ENCODE results near the gene INTS15.
A peak's percentile ranks its signal among the peaks of the same experiment; 100 is the strongest.
"Not testable (repeated sequence)": the region's sequence is repeated elsewhere in the genome, so short reads cannot be mapped to it uniquely, and the experiment has no call there.

Gene INTS15

DNA sequence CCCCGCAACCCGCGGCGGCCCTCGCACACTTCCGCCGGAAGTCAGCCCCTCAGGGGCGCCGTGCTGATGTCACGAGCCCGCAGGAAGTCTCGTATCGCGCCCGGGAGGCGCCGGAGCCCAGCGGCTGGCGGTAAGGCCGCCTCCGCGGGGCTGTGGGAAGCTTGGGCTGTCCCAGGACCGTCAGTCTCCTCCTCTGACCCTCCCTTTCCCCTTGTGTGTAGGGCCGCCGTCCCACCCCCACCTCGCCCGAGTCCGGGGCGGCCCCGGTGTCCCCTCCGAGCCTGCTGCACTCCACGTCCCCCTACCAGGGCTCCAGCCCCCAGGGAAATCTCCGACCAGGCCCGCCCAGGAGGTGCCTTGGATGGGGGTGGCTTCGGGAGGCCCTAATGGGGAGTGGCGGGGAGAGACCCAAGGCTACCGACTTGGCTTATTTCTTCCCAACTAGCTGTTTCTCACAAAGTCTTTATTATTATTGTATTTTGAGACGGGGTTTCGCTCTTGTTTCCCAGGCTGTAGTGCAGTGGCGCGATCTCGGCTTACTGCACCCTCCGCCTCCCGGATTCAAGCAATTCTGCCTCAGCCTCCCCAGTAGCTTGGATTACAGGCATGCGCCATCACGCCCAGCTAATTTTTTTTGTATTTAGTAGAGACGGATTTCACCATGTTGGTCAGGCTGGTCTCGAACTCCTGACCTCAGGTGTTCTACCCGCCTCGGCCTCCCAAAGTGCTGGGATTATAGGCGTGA lies 12.3 kb upstream of the INTS15 start, which contains the start of gene ZDHHC4:
TSS of gene ZDHHC4 (plus strand) at position 86 of the 745 bp plus-strand sequence. CDS start 3,108 bp downstream, outside the sequence.
- peak; percentile 89 to 92 for DNase-seq

DNA sequence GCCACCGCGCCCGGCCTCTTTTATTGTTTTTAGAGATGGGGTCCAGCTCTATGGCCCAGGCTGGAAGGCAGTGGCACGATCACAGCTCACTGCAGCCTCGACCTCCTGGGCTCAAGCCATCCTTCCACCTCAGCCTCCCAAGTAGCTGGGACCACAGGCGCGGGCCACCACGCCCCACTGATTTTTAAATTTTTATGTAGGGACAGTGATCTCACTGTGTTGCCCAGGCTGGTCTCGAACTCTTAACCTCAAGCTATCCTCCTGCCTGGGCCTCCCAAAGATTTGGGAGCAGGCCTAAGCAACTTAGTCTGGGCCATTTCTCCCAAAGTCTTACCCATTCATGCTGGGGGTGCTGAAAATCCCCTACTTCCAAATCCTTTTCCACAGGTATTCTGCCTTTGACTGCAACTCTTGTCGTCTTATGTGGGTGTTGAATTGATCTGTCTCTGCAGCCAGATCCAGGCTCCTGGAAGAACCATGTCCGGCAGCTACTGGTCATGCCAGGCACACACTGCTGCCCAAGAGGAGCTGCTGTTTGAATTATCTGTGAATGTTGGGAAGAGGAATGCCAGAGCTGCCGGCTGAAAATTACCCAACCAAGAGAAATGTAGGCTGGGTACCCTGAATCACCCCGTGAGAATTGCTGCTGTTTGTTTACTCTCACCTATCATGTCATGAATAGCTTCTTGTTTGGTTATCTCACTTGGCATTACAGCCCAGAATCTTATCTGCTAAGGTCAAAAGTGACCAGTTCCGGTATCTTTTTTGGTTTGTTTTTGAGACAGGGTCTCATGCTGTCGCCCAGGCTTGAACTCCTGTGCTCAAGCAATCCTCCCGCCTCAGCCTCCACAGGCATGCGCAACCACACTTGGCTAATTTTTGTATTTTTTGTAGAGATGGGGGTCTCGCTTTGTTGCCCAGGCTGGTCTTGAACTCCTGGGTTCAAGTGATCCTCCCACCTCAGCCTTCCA lies 11.4 kb upstream of the INTS15 start:
- no peak for DNase-seq

DNA sequence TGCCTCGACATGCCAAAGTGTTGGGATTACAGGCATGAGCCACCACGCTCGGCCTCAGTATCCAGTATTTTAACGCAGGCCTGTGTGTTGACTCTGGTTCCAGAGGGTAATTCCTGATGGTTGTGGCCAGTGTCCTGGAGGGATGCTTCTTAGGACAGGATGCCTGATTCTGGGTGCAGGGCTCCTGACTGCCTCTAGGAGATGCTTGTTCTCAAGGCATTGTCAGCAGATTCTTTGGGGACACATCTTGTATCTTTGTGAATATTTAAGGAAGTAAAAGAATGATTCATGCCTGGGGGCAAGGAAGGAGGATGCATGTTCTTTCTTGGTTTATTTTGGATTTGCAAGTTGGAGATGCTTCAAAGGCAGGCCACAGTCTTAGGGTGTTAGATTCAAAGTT lies 10.4 kb upstream of the INTS15 start:
- no peak for DNase-seq

DNA sequence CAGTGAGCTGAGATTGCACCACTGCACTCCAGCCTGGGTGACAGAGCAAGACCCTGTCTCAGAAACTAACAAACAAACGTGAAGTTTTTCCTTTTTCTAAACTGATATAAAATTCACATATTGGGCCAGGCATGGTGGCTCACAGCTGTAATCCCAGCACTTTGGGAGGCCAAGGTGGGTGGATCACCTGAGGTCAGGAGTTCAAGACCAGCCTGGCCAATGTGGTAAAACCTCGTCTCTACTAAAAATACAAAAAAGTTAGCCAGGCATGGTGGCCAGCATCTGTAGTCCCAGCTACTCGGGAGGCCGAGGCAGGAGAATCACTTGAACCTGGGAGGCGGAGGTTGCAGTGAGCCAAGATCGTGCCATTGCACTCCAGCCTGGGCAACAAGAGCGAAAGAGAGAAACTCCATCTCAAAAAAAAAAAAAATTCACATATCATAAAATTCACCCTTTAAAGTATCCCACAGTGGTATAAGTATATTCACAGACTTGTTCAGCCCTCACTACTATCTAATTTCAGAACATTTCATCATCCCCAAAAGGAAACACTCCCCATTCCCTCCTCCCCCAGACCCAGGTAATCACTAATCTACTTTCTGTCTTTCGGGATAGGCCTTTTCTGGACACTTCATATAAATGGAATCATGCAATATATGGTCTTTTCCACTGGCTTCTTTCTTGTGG lies 3.9 kb upstream of the INTS15 start:
- not testable (repeated sequence) for DNase-seq

DNA sequence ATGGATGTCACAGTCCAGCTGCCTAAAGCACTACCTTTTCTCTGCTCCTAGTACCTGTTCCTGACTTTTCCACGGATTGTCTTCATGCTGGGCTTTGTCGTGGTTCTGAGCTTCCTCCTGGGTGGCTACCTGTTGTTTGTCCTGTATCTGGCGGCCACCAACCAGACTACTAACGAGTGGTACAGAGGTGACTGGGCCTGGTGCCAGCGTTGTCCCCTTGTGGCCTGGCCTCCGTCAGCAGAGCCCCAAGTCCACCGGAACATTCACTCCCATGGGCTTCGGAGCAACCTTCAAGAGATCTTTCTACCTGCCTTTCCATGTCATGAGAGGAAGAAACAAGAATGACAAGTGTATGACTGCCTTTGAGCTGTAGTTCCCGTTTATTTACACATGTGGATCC lies 1.3 kb upstream of the INTS15 start:
- no peak for DNase-seq

DNA sequence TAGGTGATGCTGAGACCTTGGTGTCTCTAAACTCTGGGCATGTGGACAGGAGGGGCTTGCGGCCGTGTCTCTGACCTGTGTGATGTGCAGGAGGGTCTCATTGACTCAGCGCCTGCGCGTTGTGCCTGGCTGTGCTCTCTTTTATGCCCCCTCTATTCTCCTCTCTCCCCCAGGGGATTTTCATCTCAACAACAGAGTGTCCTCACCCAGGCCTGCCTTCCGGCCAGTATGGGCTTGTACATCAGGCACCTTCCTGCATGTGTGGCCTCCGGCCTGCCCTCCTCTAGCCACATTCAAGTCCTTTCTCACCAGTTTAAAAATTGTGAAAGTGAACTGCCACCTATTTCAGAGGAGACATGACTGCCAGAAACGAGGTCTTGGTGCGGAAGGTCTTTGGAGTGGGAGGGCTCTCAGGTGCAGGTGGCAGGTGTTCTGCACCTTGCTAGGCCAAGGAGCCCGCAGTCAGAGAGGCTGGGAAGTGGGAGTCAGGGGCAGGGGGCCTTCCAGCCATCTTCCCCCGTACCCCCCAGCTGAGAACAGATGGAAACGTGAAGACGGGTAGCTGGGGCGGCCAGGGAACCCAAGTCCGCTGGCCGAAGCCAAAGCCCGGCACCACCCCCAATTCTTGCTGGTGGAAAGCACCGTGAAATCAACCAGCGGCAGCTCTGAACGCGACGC lies 531 bp upstream of the INTS15 start:
- DNase-seq, result no peak

DNA sequence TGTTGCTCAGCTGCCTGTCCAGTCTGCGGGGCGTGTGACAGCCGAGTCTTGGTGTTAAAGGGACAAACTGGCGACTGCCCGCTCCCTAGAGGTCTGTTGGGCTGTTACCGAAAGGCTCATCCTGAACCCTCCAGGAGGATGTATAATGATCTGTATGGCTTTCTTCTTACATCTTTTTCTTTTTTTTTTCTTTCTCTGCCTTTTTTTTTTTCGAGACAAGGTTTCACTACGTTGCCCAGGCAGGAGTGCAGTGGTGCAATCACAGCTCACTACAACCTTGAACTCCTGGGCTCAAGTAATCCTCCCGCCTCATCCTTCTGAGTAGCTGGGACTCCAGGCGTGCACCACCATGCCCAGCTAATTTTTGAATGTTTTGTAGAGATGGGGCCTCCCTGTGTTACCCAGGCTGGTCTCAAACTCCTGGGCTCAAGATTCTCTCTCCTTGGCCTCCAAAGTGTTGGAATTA lies 857 bp downstream of the INTS15 start:
- no peak for DNase-seq

DNA sequence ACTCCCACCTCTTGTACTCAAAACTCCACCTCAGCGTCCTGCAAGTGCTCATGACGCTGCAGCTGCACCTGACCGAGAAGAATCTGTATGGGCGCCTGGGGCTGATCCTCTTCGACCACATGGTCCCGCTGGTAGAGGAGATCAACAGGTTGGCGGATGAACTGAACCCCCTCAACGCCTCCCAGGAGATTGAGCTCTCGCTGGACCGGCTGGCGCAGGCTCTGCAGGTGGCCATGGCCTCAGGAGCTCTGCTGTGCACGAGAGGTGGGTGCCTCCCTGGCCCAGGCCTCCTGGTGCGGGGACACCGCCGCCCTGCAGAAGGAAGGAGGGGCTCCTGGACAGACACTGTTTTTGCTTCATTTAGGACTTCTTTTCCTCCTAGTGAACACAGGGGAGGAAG lies 10.3 kb downstream of the INTS15 start:
- no peak for DNase-seq

DNA sequence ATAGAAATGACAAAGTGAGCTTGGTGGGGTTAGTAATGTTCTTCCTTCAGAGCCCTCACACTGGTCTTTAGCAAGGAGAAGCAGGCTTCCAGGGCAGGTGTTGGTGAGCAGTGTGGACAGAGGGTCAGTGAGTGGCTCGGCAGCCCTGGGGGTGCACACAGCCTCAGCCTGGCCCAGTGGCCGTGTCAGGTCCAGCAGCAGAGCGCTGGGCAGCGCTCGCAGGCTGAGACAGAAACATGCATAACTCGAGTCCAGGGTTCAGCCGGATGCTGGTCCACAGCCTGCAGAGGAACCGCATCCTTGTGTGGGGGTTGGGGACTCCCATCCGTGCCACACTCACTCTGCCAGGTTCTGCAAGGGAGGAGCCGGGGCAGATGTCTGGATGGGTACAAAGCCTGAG lies 14.6 kb downstream of the INTS15 start:
- DNase-seq, result no peak

DNA sequence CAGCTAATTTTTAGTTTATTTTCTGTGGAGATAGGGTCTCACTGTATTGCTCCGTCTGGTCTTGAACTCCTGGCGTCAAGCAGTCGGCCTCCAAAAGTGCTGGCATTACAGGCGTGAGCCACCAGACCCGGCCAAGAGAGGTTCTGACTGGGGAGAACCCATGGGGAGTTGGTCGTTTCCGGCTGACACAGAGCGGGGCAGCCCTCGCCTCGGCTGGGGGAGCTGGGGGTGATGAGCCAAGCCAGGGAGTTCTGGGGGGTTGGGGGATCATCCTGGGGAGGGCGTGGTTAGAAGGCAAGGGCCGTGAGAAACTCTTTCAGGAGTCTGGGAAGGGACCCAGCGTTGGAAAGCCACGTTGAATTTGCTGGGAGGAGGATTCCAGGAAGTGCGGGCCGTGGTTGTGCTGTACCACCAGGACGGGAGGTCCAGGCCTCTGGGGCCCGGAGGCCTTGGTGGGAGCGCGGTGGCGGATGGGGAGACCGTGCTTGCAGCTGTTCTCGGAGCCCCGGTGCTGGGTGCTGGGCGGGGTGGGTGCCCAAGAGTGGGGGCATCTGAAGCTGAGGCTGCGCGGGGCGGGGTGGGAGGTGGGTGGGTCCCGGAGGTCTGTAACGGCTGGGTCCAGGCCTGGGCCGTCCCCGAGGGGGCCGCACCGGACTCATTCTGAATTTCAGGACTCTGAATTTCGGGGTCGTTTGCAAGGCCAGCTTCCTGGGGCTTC lies 17.2 kb downstream of the INTS15 start:
- DNase-seq, result no peak

DNA sequence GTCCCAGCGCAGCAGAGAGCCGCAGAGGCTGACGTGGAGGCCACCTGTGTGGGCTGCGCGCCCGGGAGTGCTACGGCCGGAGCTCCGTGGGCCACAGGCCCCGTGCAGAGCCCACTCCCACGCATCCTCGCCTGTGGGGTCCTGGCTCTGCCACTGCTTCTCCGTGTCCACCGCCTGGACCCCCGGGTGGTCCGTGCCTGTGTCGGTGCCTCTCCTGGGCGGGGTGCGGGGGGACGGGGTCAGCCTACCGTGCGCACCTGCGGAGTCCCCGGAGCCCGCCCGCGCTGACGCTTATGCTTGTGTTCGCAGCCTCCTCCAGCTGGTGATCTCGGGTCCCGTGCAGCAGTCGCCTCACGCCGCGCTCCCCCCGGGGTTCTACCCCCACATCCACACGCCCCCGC lies 17.8 kb downstream of the INTS15 start:
- no peak for DNase-seq

DNA sequence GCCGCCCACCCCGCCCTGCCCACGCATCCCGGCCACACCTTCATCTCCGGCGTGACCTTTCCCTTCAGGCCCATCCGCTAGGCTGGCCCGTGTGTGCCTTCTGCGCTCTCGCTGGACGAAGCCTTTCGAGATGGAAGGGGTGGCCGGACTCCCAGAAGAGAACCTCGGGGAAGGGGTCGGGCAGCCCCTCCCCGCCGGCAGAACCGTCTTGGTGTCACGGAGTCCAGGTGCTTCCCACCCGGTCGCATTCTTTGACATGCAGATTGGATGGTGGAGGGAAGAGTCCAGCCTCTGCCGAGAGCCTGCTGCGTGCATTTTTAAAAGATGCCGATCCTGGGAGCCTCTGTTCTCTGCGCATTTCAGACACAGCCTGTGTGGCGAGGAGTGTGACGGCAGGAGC lies 18.3 kb downstream of the INTS15 start:
- no peak for DNase-seq

DNA sequence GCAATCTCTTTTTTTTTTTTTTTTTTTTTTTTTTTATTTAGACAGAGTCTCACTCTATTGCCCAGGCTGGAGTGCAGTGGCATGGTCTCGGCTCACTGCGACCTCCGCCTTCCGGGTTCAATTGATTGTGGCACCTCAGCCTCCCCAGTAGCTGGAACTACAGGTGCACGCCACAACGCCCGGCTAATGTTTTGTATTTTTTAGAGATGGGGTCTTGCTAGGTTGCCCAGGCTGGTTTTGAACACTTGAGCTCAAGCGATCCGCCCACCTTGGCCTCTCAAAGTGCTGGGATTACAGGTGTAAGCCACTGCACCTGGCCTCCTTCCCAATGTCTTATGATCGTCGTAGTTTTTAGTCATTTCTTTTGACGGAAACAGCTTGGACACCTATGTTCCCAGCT lies 19.0 kb downstream of the INTS15 start:
- no peak for DNase-seq

DNA sequence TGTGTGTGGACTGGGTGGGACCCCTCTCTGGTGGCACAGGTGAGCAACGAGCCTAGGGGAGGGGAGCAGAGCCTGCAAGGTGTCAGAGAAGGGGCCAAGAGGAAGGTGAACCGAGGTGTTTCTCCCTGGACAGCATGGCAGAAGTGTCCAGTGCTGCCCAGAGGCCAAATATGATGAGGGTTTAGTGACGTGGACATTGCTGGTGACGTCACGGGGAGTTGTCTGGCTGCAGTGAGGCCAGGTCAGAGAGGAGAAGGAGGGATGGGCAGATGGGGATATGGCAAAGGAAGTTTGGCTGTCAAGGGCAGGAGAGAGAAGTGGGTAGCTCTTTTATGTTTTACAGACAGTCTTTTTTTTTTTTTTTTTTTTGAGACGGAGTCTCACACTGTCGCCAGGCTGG lies 23.0 kb downstream of the INTS15 start:
- DNase-seq, result no peak

DNA sequence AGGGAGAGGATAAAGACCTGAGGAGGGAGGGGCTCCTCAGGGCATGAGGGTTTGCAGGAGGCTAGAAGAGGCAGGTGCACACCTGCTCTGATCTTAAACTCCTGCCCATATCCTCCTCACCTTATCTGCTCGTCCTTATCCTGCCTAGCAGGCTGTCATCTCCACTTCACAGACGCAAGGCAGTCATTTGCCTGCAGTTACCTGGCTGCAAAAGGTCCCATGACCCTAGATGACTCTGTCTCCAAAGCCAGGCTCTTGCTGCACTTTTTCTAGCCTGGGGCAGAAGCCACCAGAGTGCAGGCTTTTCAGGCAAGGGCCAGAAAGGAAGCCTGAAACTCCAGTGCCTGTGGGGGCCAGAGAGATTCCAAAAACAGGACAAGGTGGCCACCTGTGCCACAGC lies 23.9 kb downstream of the INTS15 start:
- DNase-seq, result no peak

DNA sequence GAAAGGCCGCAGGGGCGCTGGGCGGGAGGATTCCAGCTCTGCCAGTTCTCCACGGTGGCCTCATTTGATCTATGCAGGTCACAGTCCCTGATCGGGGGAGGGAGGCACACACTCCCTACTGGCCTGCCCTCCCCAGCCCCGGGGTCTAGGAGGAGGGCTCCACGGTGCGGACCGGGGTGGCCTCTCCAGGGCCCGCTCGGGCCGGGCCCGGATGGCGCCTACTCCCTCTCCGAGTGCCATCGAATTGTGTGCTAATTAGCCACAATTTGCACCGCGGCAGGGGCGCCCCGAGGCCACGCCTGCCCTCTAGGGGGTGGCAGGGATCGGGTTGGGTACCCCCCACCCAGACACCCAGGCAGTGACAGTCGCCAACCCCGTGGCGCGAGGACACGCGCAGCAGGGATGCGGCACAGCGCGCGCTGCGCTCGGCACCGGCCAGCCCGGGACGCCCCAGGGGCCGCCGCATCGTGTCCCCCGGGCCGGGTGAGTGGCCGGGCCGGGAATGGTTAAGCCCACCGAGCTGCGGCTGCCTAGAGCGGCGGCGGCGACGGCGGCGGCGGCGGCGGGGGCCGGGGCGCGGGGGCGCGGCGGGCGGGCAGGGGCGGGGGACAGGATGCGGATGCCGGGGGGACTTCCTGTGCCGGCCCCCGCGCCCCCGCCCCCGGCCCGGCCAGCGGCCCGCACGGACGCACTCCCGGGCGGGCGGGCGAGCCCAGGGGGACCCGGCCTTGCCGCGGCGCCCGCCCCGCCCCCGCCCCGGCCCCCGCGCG lies 25.3 kb downstream of the INTS15 start, which contains the start of gene ZNF853:
TSS of gene ZNF853 (plus strand) at position 658 of the 770 bp plus-strand sequence. CDS start 565 bp downstream, outside the sequence.
- peak in 1 of 2 experiments; percentile 18 for DNase-seq

DNA sequence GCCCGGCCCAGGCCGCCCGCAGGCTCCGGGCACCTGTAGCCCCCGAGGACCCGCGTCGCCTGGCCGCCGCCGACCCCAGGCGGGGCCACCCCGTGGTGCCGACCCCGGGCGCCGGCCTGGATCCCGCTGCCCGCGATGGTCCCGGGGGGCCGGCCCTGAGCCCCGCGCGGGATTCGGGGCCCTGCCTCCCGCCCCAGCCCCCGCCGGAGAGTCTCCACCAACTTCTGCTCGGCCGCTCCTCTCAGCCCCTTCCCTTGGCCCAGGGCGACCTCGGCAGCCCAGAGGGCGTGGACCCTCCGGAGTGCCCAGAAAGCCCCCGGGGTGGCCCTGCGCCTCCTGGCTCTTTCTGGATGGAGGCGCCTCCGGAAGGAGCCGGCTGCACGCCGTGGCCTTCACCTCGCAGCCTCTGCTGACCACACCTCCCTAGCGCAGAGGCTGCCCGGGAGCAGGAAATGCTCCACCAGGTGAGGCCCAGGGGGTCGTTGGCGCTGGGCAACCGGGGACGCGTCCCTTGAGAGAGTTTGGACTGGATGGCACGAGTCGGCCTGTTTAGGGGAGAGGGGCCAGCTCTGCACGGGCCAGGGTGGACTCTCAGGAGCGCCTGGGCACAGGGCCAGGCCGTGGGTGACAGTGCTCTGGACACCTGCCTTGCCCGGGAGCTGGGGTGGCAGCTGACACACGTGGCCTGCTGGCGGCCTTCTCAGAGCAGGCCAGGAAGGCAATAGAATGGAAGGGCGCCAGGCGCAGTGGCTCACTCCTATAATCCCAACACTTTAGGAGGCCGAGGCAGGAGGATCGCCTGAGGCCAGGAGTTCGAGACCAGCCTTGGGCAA lies 26.1 kb downstream of the INTS15 start:
- no peak for DNase-seq

DNA sequence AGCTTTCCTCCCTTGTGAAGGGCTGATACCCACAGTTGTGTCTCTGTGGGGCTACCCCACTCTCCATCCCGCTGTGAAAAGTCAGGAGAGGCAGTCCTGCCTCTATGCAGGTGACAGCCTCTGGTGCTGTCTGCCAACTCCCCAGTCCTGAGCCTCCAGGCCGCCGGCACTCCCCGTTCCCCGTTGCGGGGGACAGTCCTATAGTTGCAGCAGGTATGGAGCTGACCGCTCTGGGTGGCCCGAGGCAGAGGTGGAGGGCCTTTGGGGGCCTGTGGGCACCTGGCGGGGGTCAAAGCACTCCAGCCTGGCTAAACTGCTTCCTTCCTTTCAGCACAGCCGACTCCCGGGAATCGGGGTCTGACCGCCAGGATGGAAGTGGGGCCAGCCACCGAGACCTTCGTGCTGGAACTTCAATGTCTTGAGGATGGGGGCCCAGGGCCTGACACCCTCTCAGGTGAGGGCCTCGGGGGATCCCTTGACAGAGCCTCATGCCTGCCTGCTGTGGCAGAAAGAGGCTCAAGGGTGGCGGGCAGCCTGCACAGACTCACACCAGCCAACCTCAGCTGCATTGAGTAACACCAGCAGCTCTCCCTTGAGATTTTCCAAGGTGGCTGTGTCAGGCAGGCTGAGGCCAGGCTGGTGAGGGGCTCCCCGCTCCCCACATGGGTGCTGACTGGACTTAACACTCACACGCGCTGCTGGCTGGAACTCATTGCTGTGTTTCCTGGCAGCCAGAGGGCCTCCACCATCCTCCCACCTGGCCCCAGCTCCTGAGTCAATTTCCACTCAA lies 27.2 kb downstream of the INTS15 start:
- no peak for DNase-seq

DNA sequence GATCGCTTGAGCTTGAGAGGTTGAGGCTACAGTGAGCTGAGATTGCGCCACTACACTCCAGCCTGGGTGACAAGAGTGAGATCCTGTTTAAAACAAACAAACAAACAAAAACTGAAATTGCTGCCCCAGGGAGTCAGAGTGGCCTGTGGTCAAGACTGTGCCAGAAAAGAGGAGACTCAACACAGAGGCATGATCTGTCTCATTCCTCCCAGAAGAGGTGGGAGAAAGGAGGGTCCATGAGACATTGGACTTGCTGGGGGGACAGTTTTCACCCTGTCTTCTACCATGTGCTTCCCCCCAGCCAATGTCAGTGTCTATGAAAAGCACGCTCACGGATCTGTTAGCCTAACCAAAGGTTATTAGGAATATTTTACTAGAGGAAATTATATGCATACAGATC lies 28.8 kb downstream of the INTS15 start:
- DNase-seq, result no peak

Measured in activated CD4-positive, alpha-beta T cell treated with anti-CD3 and anti-CD28 coated beads, Interleukin-2, amount 50 U/mL, for 48 hours (primary cell).